Measurements from ENCODE around the gene IGFL4. TPM values are rescaled to one million over a fixed set of nuclear protein-coding genes. Genes with fewer than 3 reads are reported as not detected.

Gene IGFL4
- polyA plus RNA-seq, 6 donors from 2014 or later: not detected

GRCh38 chr19:46023311-46023779 is 17.5 kb downstream of the IGFL4 start:
- Mint-ChIP-seq H3K4me3 (no peak overlapping the region), H3K4me1 (peaks cover 0 to 7% (median 2%) of the 10 kb centered on the region in 3 donors), H3K27ac (no peak overlapping the region), H3K36me3 (peaks cover 0 to 7% of the 10 kb centered on the region in 2 donors), H3K9me3 (no peaks in the 10 kb centered on the region), H3K27me3 (peaks cover 27 to 36% (median 35%) of the 10 kb centered on the region in 3 donors)
- ATAC-seq (ENCODE audit: low read depth in 2 of 2): no peak
- DNase-seq: no peak

GRCh38 chr19:46022431-46023310 is 18.1 kb downstream of the IGFL4 start, which contains the start of gene PGLYRP1:
Gene PGLYRP1, minus strand, starts transcription at chr19:46023053. Its CDS starts 32 bp downstream, at chr19:46023021.
- peaks cover 27 to 36% (median 35%) of the 10 kb centered on the region in 3 donors for H3K27me3 Mint-ChIP-seq
- no peaks in the 10 kb centered on the region for H3K9me3 Mint-ChIP-seq
- H3K27ac Mint-ChIP-seq: no peak within 1 kb of the TSS
- H3K36me3 Mint-ChIP-seq: peaks cover 0 to 7% of the 10 kb centered on the region in 2 donors
- peaks cover 0 to 7% (median 2%) of the 10 kb centered on the region in 3 donors for H3K4me1 Mint-ChIP-seq
- no peak for ATAC-seq (ENCODE audit: low read depth in 2 of 2)
- DNase-seq: no peak
- no peak within 1 kb of the TSS for H3K4me3 Mint-ChIP-seq

- Mint-ChIP-seq H3K4me3 (no peak overlapping the region), H3K4me1 (peaks cover under 1 to 7% (median 4%) of the 10 kb centered on the region in 3 donors), H3K27ac (no peak overlapping the region), H3K36me3 (peaks cover 0 to 7% of the 10 kb centered on the region in 2 donors), H3K27me3 (peaks cover 27 to 36% (median 34%) of the 10 kb centered on the region in 3 donors), H3K9me3 (no peaks in the 10 kb centered on the region)
- ATAC-seq (ENCODE audit: low read depth in 2 of 2) (no peak), DNase-seq (no peak)
Measured at GRCh38 chr19:46022061-46022430, 18.8 kb downstream of the IGFL4 start.

DNA sequence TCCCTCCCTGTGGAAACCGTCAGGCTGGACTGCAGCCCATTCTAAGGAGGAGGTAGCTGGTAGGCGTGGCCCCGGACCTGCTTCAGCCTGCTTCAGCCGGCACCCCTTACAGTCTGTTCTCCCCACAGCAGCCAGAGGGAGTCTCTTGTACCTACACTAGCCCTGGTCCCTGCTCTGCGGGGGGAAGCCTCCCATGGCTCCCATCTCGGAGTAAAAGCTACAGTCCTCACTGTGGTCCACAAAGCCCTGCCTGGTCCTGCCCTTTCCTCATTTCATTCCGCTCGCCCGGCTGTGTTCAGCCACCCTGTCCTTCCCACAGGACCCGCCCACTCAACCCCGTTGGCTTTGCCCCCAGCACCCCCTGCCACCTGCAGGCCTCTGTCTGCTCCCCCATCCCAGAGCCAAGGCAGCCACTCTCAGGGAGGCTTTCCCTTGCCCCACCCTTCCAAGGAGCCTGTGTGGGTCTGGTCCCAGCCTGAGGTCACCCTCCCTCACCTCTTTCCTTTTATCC is 19.2 kb downstream of the IGFL4 start:
- DNase-seq (no peak), ATAC-seq (ENCODE audit: low read depth in 2 of 2) (no peak)
- Mint-ChIP-seq H3K9me3 (no peaks in the 10 kb centered on the region), H3K4me1 (peaks cover 6 to 7% (median 6%) of the 10 kb centered on the region in 3 donors), H3K27me3 (peaks cover 23 to 31% (median 31%) of the 10 kb centered on the region in 3 donors), H3K36me3 (peaks cover 0 to 6% of the 10 kb centered on the region in 2 donors), H3K4me3 (no peak overlapping the region), H3K27ac (peak overlapping the region in 2 of 6 donors; percentile 72 to 87)

DNA sequence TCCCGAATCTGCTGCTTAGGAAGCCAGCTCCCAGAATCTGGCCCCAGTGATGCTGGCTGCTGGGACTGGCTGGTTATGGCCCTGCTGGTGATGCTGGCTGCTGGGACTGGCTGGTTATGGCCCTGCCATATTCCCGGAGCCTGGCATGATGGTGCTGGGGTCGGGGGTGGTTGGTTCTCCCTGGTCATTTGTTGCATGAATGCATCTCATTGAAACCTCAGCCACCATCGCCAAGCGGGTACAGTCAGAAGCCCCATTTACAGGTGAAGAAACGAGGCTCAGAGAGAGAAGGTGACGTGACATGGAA is 20.0 kb downstream of the IGFL4 start:
- H3K27ac Mint-ChIP-seq: no peak overlapping the region
- H3K27me3 Mint-ChIP-seq: peaks cover 15 to 31% (median 31%) of the 10 kb centered on the region in 3 donors
- H3K4me1 Mint-ChIP-seq: peaks cover 11 to 14% (median 13%) of the 10 kb centered on the region in 3 donors
- peaks cover 0 to under 1% (median 0%) of the 10 kb centered on the region in 7 donors for H3K9me3 Mint-ChIP-seq
- ATAC-seq (ENCODE audit: low read depth in 2 of 2): no peak
- no peak overlapping the region for H3K4me3 Mint-ChIP-seq
- no peak for DNase-seq
- no peaks in the 10 kb centered on the region for H3K36me3 Mint-ChIP-seq

GRCh38 chr19:46019270-46019669 is 21.5 kb downstream of the IGFL4 start:
- no peak overlapping the region for H3K27ac Mint-ChIP-seq
- H3K4me3 Mint-ChIP-seq: peak overlapping the region in 2 of 8 donors; percentile 18 to 55
- DNase-seq (no peak), ATAC-seq (ENCODE audit: low read depth in 2 of 2) (no peak)
- peaks cover 20 to 25% (median 23%) of the 10 kb centered on the region in 3 donors for H3K4me1 Mint-ChIP-seq
- H3K27me3 Mint-ChIP-seq: peaks cover 19 to 38% (median 34%) of the 10 kb centered on the region in 3 donors
- H3K36me3 Mint-ChIP-seq: peaks cover 0 to 3% of the 10 kb centered on the region in 2 donors
- peaks cover 0 to 2% (median 0%) of the 10 kb centered on the region in 7 donors for H3K9me3 Mint-ChIP-seq

DNA sequence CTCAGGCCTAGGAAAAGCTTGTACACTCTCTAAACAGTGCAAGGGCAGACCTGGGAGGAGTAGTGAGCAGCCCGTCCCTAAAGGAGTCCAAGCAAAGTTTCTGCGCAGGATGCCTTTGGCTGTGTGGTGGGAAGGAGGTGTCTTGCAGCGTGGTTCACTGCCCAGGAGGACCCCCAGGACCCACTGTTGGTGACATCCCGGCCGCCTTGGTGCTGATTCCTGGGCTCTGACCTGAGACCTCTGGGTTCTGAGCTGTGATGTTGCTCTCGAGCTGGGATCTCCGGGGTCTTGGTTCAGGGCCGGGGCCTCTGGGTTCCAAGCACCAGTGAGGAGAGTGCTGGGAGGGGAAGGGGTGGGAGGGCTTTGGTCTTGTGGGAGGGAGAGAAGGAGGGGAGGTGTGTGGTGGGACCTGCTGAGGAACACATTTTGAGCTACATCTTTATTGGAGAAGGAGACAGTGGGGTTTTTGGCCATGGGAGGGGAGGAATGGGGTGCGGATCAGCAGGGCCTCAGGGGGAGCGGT is 22.0 kb downstream of the IGFL4 start:
- Mint-ChIP-seq H3K27ac (no peak overlapping the region), H3K9me3 (peaks cover 0 to 2% (median 0%) of the 10 kb centered on the region in 7 donors), H3K27me3 (peaks cover 17 to 36% (median 30%) of the 10 kb centered on the region in 3 donors), H3K36me3 (peaks cover 0 to 4% of the 10 kb centered on the region in 2 donors), H3K4me3 (peak overlapping the region in 3 of 8 donors; percentile 12 to 55 (median 18)), H3K4me1 (peaks cover 20 to 25% (median 23%) of the 10 kb centered on the region in 3 donors)
- ATAC-seq (ENCODE audit: low read depth in 2 of 2): no peak
- DNase-seq: no peak

GRCh38 chr19:46017874-46018675 is 22.7 kb downstream of the IGFL4 start:
- ATAC-seq (ENCODE audit: low read depth in 2 of 2): no peak
- Mint-ChIP-seq H3K4me1 (peaks cover 20 to 25% (median 23%) of the 10 kb centered on the region in 3 donors), H3K36me3 (peaks cover 0 to 4% of the 10 kb centered on the region in 2 donors), H3K9me3 (peaks cover 0 to 2% (median 0%) of the 10 kb centered on the region in 7 donors), H3K27ac (no peak overlapping the region), H3K4me3 (peak overlapping the region in 2 of 8 donors; percentile 72 to 93), H3K27me3 (peaks cover 11 to 29% (median 23%) of the 10 kb centered on the region in 3 donors)
- no peak for DNase-seq

GRCh38 chr19:46017095-46017429 is 23.7 kb downstream of the IGFL4 start:
- Mint-ChIP-seq H3K4me3 (peak overlapping the region in 7 of 8 donors; percentile 55 to 94 (median 74)), H3K27me3 (peaks cover 11 to 26% (median 20%) of the 10 kb centered on the region in 3 donors), H3K4me1 (peaks cover 20 to 25% (median 23%) of the 10 kb centered on the region in 3 donors), H3K36me3 (peaks cover 0 to 4% of the 10 kb centered on the region in 2 donors), H3K9me3 (peaks cover 0 to 2% (median 0%) of the 10 kb centered on the region in 7 donors), H3K27ac (peak overlapping the region in 1 of 6 donors; percentile 61)
- DNase-seq (no peak), ATAC-seq (ENCODE audit: low read depth in 2 of 2) (no peak)

DNA sequence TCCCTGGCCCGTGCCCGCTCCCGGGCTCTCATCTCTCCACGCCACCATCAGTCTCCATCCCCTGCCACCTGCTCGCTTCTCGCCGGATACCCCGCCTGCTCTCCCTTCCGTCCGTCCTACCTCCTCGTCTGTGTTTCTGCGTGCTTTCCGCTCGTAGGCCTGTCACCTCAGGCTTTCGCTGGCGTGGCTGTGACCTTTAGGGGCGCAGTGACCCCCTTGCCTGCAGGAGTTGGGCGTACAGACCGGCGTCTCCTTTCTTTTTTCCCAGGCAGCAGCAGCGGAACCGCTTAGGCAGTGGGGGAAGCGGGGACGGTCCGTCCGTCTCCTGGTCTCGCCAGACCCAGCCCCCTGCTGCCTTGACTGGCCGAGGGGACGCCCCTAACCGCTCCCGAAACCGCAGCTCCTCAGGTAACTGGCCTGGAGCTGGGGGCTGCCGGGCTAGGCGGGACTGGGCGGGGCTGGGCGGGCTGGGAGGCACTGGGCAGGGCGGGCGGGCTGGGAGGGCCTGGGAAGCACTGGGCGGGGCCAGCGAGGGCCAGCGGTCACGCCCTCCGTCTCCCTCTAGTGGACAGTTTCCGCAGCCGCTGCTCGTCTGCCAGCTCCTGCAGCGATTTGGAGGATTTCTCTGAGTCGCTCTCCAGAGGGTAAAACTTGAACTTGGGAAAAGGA is 24.2 kb downstream of the IGFL4 start:
- peaks cover 0 to 2% (median 0%) of the 10 kb centered on the region in 7 donors for H3K9me3 Mint-ChIP-seq
- H3K27ac Mint-ChIP-seq: peak overlapping the region in 4 of 6 donors; percentile 49 to 93 (median 90)
- H3K4me1 Mint-ChIP-seq: peaks cover 20 to 23% (median 22%) of the 10 kb centered on the region in 3 donors
- H3K4me3 Mint-ChIP-seq: peak overlapping the region; percentile 87 to 96 (median 94)
- H3K36me3 Mint-ChIP-seq: peaks cover 0 to 4% of the 10 kb centered on the region in 2 donors
- DNase-seq (peak; percentile 73), ATAC-seq (ENCODE audit: low read depth in 2 of 2) (peak; percentile 67 to 73)
- peaks cover 11 to 26% (median 20%) of the 10 kb centered on the region in 3 donors for H3K27me3 Mint-ChIP-seq

DNA sequence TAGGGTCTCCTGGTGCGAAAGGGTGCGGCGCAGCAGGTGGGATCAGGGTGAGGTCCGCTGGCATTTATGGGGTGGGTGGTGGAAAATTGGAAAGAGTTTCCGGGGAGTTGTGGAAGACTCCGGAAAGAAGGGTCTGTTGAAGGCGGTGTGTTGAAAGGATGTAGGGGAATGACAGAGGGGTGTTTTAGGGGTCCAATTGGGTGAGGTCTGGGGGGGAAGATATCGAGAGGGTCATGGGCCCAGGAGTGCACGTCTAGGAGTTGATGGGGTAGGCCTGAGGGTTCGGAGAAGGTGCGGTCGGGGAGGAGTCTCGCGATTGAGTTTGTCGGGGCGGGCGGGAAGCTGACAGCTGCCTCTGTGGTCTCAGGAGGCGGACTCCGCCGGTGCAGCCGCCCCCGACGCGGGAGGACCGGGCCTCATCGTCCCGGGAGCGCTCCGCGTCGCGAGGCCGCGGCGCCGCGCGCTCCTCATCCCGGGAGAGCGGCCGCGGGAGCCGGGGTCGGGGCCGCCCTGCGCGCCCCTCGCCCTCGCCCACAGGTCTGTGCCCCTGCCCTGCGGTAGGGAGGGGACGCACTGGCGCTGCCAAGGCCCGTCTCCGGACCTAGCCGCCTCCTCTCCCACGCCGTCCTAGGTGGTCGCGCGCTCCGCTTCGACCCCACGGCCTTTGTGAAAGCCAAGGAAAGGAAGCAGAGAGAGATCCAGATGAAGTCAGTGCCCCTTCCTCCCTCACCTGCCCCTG is 24.9 kb downstream of the IGFL4 start:
- Mint-ChIP-seq H3K27ac (peak overlapping the region in 3 of 6 donors; percentile 49 to 93 (median 54)), H3K4me1 (peaks cover 20 to 23% (median 22%) of the 10 kb centered on the region in 3 donors), H3K9me3 (peaks cover 0 to 2% (median 0%) of the 10 kb centered on the region in 7 donors), H3K27me3 (peaks cover 11 to 26% (median 20%) of the 10 kb centered on the region in 3 donors), H3K36me3 (peaks cover 0 to 4% of the 10 kb centered on the region in 2 donors), H3K4me3 (peak overlapping the region; percentile 87 to 96 (median 94))
- DNase-seq (peak; percentile 19), ATAC-seq (ENCODE audit: low read depth in 2 of 2) (peak; percentile 50 to 58)
